ENCODE results near the gene ATP1A4. TPM values are rescaled to one million over a fixed set of nuclear protein-coding genes. Genes with fewer than 3 reads are reported as not detected.

Gene ATP1A4
- total RNA-seq, 1 donor from 2014 or later: 0.35 TPM

- no peaks in the 10 kb centered on the region for H3K9me3 Mint-ChIP-seq
- no peak for DNase-seq (ENCODE audit: low read depth, low spot score)
- H3K4me1 Mint-ChIP-seq: peaks cover 19% of the 10 kb centered on the region
- peaks cover 20% of the 10 kb centered on the region for H3K36me3 Mint-ChIP-seq (ENCODE audit: low read depth)
- TF ChIP-seq CTCF (conservative IDR thresholded peaks at IDR 0.05): no peak
- no peak overlapping the region for H3K27ac Mint-ChIP-seq (ENCODE audit: unreplicated experiment)
- no peaks in the 10 kb centered on the region for H3K27me3 Mint-ChIP-seq (ENCODE audit: low read depth)
- H3K4me3 Mint-ChIP-seq: no peak overlapping the region
Observed at GRCh38 chr1:160129046-160129445, 22.4 kb upstream of the ATP1A4 start.

GRCh38 chr1:160129558-160129957 lies 21.8 kb upstream of the ATP1A4 start:
- H3K9me3 Mint-ChIP-seq: no peaks in the 10 kb centered on the region
- H3K4me3 Mint-ChIP-seq: no peak overlapping the region
- no peaks in the 10 kb centered on the region for H3K27me3 Mint-ChIP-seq (ENCODE audit: low read depth)
- DNase-seq (ENCODE audit: low read depth, low spot score): no peak
- peaks cover 20% of the 10 kb centered on the region for H3K36me3 Mint-ChIP-seq (ENCODE audit: low read depth)
- H3K27ac Mint-ChIP-seq (ENCODE audit: unreplicated experiment): no peak overlapping the region
- no peak for TF ChIP-seq CTCF (conservative IDR thresholded peaks at IDR 0.05)
- H3K4me1 Mint-ChIP-seq: peaks cover 17% of the 10 kb centered on the region

- no peak overlapping the region for H3K4me3 Mint-ChIP-seq
- H3K27ac Mint-ChIP-seq (ENCODE audit: unreplicated experiment): no peak overlapping the region
- DNase-seq (ENCODE audit: low read depth, low spot score): no peak
- H3K36me3 Mint-ChIP-seq (ENCODE audit: low read depth): peaks cover 20% of the 10 kb centered on the region
- H3K27me3 Mint-ChIP-seq (ENCODE audit: low read depth): no peaks in the 10 kb centered on the region
- TF ChIP-seq CTCF (conservative IDR thresholded peaks at IDR 0.05): no peak
- H3K4me1 Mint-ChIP-seq: peaks cover 15% of the 10 kb centered on the region
- H3K9me3 Mint-ChIP-seq: no peaks in the 10 kb centered on the region
Observed at GRCh38 chr1:160129966-160130365, 21.4 kb upstream of the ATP1A4 start.

- Mint-ChIP-seq H3K4me1 (peaks cover 15% of the 10 kb centered on the region), H3K36me3 (ENCODE audit: low read depth) (peaks cover 20% of the 10 kb centered on the region), H3K27me3 (ENCODE audit: low read depth) (no peaks in the 10 kb centered on the region), H3K4me3 (no peak overlapping the region), H3K9me3 (no peaks in the 10 kb centered on the region), H3K27ac (ENCODE audit: unreplicated experiment) (peak overlapping the region; percentile 92)
- DNase-seq (ENCODE audit: low read depth, low spot score): no peak
- no peak for TF ChIP-seq CTCF (conservative IDR thresholded peaks at IDR 0.05)
Observed at GRCh38 chr1:160130486-160130885, 20.9 kb upstream of the ATP1A4 start.

- peak overlapping the region; percentile 92 for H3K27ac Mint-ChIP-seq (ENCODE audit: unreplicated experiment)
- no peak overlapping the region for H3K4me3 Mint-ChIP-seq
Observed at GRCh38 chr1:160130939-160131338, 20.5 kb upstream of the ATP1A4 start.

More at GRCh38 chr1:160130939-160131338, 20.5 kb upstream of the ATP1A4 start:
- Mint-ChIP-seq H3K27me3 (ENCODE audit: low read depth) (no peaks in the 10 kb centered on the region), H3K4me1 (peaks cover 15% of the 10 kb centered on the region), H3K9me3 (no peaks in the 10 kb centered on the region), H3K36me3 (ENCODE audit: low read depth) (peaks cover 20% of the 10 kb centered on the region)
- TF ChIP-seq CTCF (conservative IDR thresholded peaks at IDR 0.05): no peak
- no peak for DNase-seq (ENCODE audit: low read depth, low spot score)

Data from neural crest cell (in vitro differentiated cells).